SK-N-SH (cell line): ENCODE results near the gene SPATC1L. TPM values are rescaled to one million over a fixed set of nuclear protein-coding genes. Genes with fewer than 3 reads are reported as not detected.

Source experiments
- CTCF ChIA-PET: fragments of 300-600, 350-600 bp; formaldehyde crosslinking; extraction: SDS; loops from one replicate; lab custom pipeline; 2021; lab: Yijun Ruan, JAX
- POLR2A ChIA-PET: fragments of 350-600 bp; sonication (Branson Sonifier 250); formaldehyde crosslinking; extraction: SDS; loops from one replicate; lab custom pipeline; 2020; ENCODE audit warnings: antibody characterized with exemption, inconsistent platforms; lab: Yijun Ruan, JAX
- DNase-seq: peaks from one replicate; pipeline ENCODE4 v3.0.0; 2012
- H2AFZ ChIP-seq: fragments of 200-600 bp; sonication (generic); 2 replicates; pipeline ENCODE4 v1.8.1; 2016; ENCODE audit warnings: antibody characterized with exemption, mild to moderate bottlenecking, low read depth
- H3F3A ChIP-seq: fragments of 200-600 bp; sonication (generic); replicated peaks from 2 replicates; pipeline ENCODE3; 2016; ENCODE audit warnings: antibody characterized with exemption, mild to moderate bottlenecking; ENCODE audit not compliant: insufficient read depth
- H3K27ac ChIP-seq, 2 experiments: fragments of 200-500 bp in 1 of 2; fragments of 200-600 bp in 1 of 2; sonication (Bioruptor generic) in 1 of 2; sonication (generic), shearing (Covaris generic) in 1 of 2; 2 replicates each; pipeline versions ENCODE4 v1.5.1 to v1.6.1; 2014 to 2016; ENCODE audit warnings: low read depth in 2 of 2, inconsistent platforms in 1 of 2, low read length in 1 of 2, mild to moderate bottlenecking in 1 of 2, mixed read lengths in 1 of 2
- H3K27me3 ChIP-seq: fragments of 200-600 bp; sonication (generic), shearing (Covaris generic); 2 replicates; pipeline ENCODE4 v1.6.1; 2016; ENCODE audit warnings: mixed run types; ENCODE audit not compliant: insufficient read depth
- H3K36me3 ChIP-seq, 2 experiments: fragments of 200-500 bp in 1 of 2; fragments of 200-600 bp in 1 of 2; sonication (Bioruptor generic) in 1 of 2; sonication (generic) in 1 of 2; replicated peaks in 1 of 2; 2 replicates each; pipeline versions ENCODE3 to v1.5.1; 2014 to 2016; ENCODE audit warnings: low read length in 1 of 2, mild to moderate bottlenecking in 1 of 2; ENCODE audit not compliant: insufficient read depth in 2 of 2, control insufficient read depth in 1 of 2
- H3K4me1 ChIP-seq, 2 experiments: fragments of 200-500 bp in 1 of 2; fragments of 200-600 bp in 1 of 2; sonication (Bioruptor generic) in 1 of 2; sonication (generic), shearing (Covaris generic) in 1 of 2; 2 replicates each; pipeline versions ENCODE4 v1.5.1 to v1.6.1; 2014 to 2016; ENCODE audit warnings: low read depth in 1 of 2, low read length in 1 of 2, mixed run types in 1 of 2; ENCODE audit not compliant: insufficient read depth in 2 of 2, control insufficient read depth in 1 of 2
- H3K4me2 ChIP-seq: fragments of 200-600 bp; sonication (generic), shearing (Covaris generic); 2 replicates; pipeline ENCODE4 v1.6.1; 2017; ENCODE audit warnings: mixed run types
- H3K4me3 ChIP-seq, 2 experiments: fragments of 200-500 bp in 1 of 2; fragments of 200-600 bp in 1 of 2; sonication (Bioruptor generic) in 1 of 2; sonication (generic), shearing (Covaris generic) in 1 of 2; 2 replicates each; pipeline versions ENCODE4 v1.5.1 to v1.8.1; 2014 to 2016; ENCODE audit warnings: low read depth in 2 of 2, inconsistent platforms in 1 of 2, low read length in 1 of 2, mild to moderate bottlenecking in 1 of 2, mixed read lengths in 1 of 2, moderate library complexity in 1 of 2
- H3K79me2 ChIP-seq: fragments of 200-600 bp; sonication (generic); 2 replicates; pipeline ENCODE4 v1.8.1; 2017; ENCODE audit warnings: mild to moderate bottlenecking; ENCODE audit not compliant: insufficient read depth
- H3K9ac ChIP-seq: fragments of 200-600 bp; sonication (generic); 2 replicates; pipeline ENCODE4 v1.6.1; 2017; ENCODE audit warnings: mixed run types
- H3K9me2 ChIP-seq: fragments of 200-600 bp; sonication (generic); 2 replicates; pipeline ENCODE4 v1.6.1; 2017; ENCODE audit warnings: mixed run types
- H3K9me3 ChIP-seq: fragments of 200-600 bp; sonication (generic); 2 replicates; pipeline ENCODE4 v1.6.1; 2017; ENCODE audit warnings: mixed run types, mild to moderate bottlenecking, moderate library complexity
- H4K20me1 ChIP-seq: fragments of 200-600 bp; sonication (generic); 2 replicates; pipeline ENCODE4 v1.6.1; 2017; ENCODE audit warnings: mild to moderate bottlenecking, mixed run types; ENCODE audit not compliant: insufficient read depth
- CHD2 ChIP-seq: fragments of 150-350 bp; IDR thresholded peaks from 2 replicates; pipeline ENCODE4 v1.6.1; 2018; ENCODE audit warnings: low read length; ENCODE audit not compliant: partially characterized antibody
- CTCF ChIP-seq: fragments of 200-600 bp; sonication (generic); IDR thresholded peaks from 2 replicates; pipeline ENCODE4 v1.6.1; 2017; ENCODE audit warnings: antibody characterized with exemption, mild to moderate bottlenecking, moderate library complexity
- GATA2 ChIP-seq: sonication (generic); formaldehyde crosslinking; IDR thresholded peaks from 2 replicates; pipeline ENCODE4 v1.5.0; 2020; ENCODE audit warnings: mild to moderate bottlenecking, missing genetic modification reagents
- MAX ChIP-seq: IDR thresholded peaks from 2 replicates; pipeline ENCODE4 v1.4.0; 2012; ENCODE audit warnings: low read depth
- MEF2A ChIP-seq: IDR thresholded peaks from 2 replicates; pipeline ENCODE4 v1.4.0; 2012; ENCODE audit warnings: low read depth, borderline replicate concordance
- RFX5 ChIP-seq: IDR thresholded peaks from 2 replicates; pipeline ENCODE4 v1.6.1; 2012; ENCODE audit warnings: mild to moderate bottlenecking, improper control_type of control experiment, low read length
- SMC3 ChIP-seq: IDR thresholded peaks from 2 replicates; pipeline ENCODE4 v1.6.1; 2012; ENCODE audit warnings: low read depth, low read length, improper control_type of control experiment
- TEAD4 ChIP-seq: IDR thresholded peaks from 2 replicates; pipeline ENCODE4 v1.4.0; 2012; ENCODE audit warnings: mild to moderate bottlenecking, borderline replicate concordance; ENCODE audit not compliant: insufficient read depth
- WGBS: methylation state at CpG from one replicate; pipeline ENCODE4 v1.1.6; 2017; ENCODE audit warnings: low lambda C conversion rate; 5-methylcytosine and 5-hydroxymethylcytosine counted together
- polyA plus RNA-seq, 3 experiments: library from polyadenylated mRNA; depleted of rRNA; stranded (reverse); fragments of >200 nt; gene quantifications; 2 replicates each; pipeline ENCODE4 v1.2.3, GENCODE V29; 2012

The SPATC1L gene
- polyA plus RNA-seq, 1 of the 3 experiments (the other 2 are of a cell fraction), result 8.3 TPM

- no peaks in the 10 kb centered on the region for H3K9me3 ChIP-seq
- DNase-seq, result no peak
- H3K4me3 ChIP-seq, result peak overlapping the region; percentile 54 to 76
- H3K4me1 ChIP-seq, result peaks cover 12 to 27% of the 10 kb centered on the region in 2 experiments; a peak in 3 of 4 replicates
- H3K4me2 ChIP-seq, result peak overlapping the region; percentile 93
- H3K9ac ChIP-seq, result peak overlapping the region; percentile 81; the same call in 1 of the 2 replicates
- H2AFZ ChIP-seq, result no peak overlapping the region
- H3K27ac ChIP-seq, result peak overlapping the region in 1 of 2 experiments; percentile 76; a peak in 1 of 4 replicates
- H3K27me3 ChIP-seq, result no peaks in the 10 kb centered on the region
- no peak for TF ChIP-seq MEF2A
- TF ChIP-seq TEAD4, result no peak
- ChIA-PET POLR2A (no interaction called here), CTCF (interaction anchor here (0.6 to 2.9 kb wide), 10 partner anchors 8 to 759 kb away, joined by 3 to 14 read pairs (median 4); no protein-coding TSS in a partner anchor)
- no peaks in the 10 kb centered on the region for H3K9me2 ChIP-seq
- H3K79me2 ChIP-seq, result peaks cover 38% of the 10 kb centered on the region
- H3K36me3 ChIP-seq, result peaks cover 25 to 34% of the 10 kb centered on the region in 2 experiments
- peaks cover 8% of the 10 kb centered on the region for H3F3A ChIP-seq
- 86% methylated on average over 6 of the region's 6 CpGs for WGBS
- peaks cover 8% of the 10 kb centered on the region; the same call in 1 of the 2 replicates for H4K20me1 ChIP-seq
Measured at GRCh38 chr21:46229923-46230260, 45.6 kb upstream of the SPATC1L start.

GRCh38 chr21:46229133-46229922, 45.1 kb upstream of the SPATC1L start:
- peak overlapping the region; percentile 84 for H2AFZ ChIP-seq
- DNase-seq, result peak; percentile 86
- H3K27me3 ChIP-seq, result no peaks in the 10 kb centered on the region
- H3F3A ChIP-seq, result peaks cover 8% of the 10 kb centered on the region
- peaks cover 8% of the 10 kb centered on the region for H4K20me1 ChIP-seq
- H3K9me2 ChIP-seq, result no peaks in the 10 kb centered on the region
- H3K4me3 ChIP-seq, result peak overlapping the region; percentile 54 to 76
- ChIA-PET POLR2A (interaction anchor here (0.6 kb wide), 2 partner anchors 96 to 404 kb away, joined by 3 read pairs; no protein-coding TSS in a partner anchor), CTCF (interaction anchor here (0.6 to 2.9 kb wide), 12 partner anchors 8 to 758 kb away, joined by 3 to 14 read pairs (median 4); no protein-coding TSS in a partner anchor)
- TF ChIP-seq CHD2 (peak; percentile 47), RFX5 (no peak), SMC3 (0 out of 2 replicates have a peak, but pooled peaks have one; percentile 8), CTCF (peak; percentile 64), MAX (peak; percentile 96), GATA2 (CRISPR knock-in tag) (no peak)
- H3K9me3 ChIP-seq, result no peaks in the 10 kb centered on the region
- peak overlapping the region in 1 of 2 experiments; percentile 76; a peak in 2 of 4 replicates for H3K27ac ChIP-seq
- peaks cover 21 to 29% of the 10 kb centered on the region in 2 experiments for H3K36me3 ChIP-seq
- peak overlapping the region; percentile 93 for H3K4me2 ChIP-seq
- peaks cover 12 to 22% of the 10 kb centered on the region in 2 experiments; a peak in 3 of 4 replicates for H3K4me1 ChIP-seq
- 10% methylated on average over 15 of the region's 72 CpGs for WGBS
- peak overlapping the region; percentile 81 for H3K9ac ChIP-seq
- H3K79me2 ChIP-seq, result peaks cover 44% of the 10 kb centered on the region
